H9 (cell line): Measurements from ENCODE around the gene EDA. TPM values are rescaled to one million over a fixed set of nuclear protein-coding genes. Genes with fewer than 3 reads are reported as not detected.

Experiments used
- DNase-seq: peaks from one replicate; pipeline ENCODE4 v3.0.0-alpha.2; 2017
- H2AFZ ChIP-seq: one replicate; pipeline ENCODE4 v1.6.1; 2013; ENCODE audit warnings: mild to moderate bottlenecking, low read length, control low read depth, moderate library complexity
- H2AK5ac ChIP-seq: 2 replicates; pipeline ENCODE4 v1.6.1; 2013; ENCODE audit warnings: low read length, control low read depth, mixed read lengths; ENCODE audit not compliant: insufficient read length
- H2BK120ac ChIP-seq: one replicate; pipeline ENCODE4 v1.6.1; 2013; ENCODE audit warnings: low read depth, mild to moderate bottlenecking, low read length, control low read depth, inconsistent platforms; ENCODE audit not compliant: poor library complexity, severe bottlenecking
- H2BK12ac ChIP-seq: 2 replicates; pipeline ENCODE4 v1.6.1; 2013; ENCODE audit warnings: low read length, control low read depth, mixed read lengths, low read depth; ENCODE audit not compliant: insufficient read length
- H2BK15ac ChIP-seq: 2 replicates; pipeline ENCODE4 v1.6.1; 2013; ENCODE audit warnings: low read depth, low read length, control low read depth
- H2BK20ac ChIP-seq: one replicate; pipeline ENCODE4 v1.6.1; 2013; ENCODE audit warnings: low read depth, mild to moderate bottlenecking, low read length, control low read depth, inconsistent platforms; ENCODE audit not compliant: poor library complexity, severe bottlenecking
- H2BK5ac ChIP-seq: 2 replicates; pipeline ENCODE4 v1.6.1; 2013; ENCODE audit warnings: low read length, control low read depth, mixed read lengths; ENCODE audit not compliant: insufficient read length
- H3K14ac ChIP-seq: 2 replicates; pipeline ENCODE4 v1.6.1; 2013; ENCODE audit warnings: low read length, control low read depth; ENCODE audit not compliant: insufficient read depth
- H3K18ac ChIP-seq: 2 replicates; pipeline ENCODE4 v1.6.1; 2013; ENCODE audit warnings: low read depth, mild to moderate bottlenecking, mixed read lengths, low read length, control low read depth; ENCODE audit not compliant: insufficient read length
- H3K23ac ChIP-seq: 2 replicates; pipeline ENCODE4 v1.6.1; 2013; ENCODE audit warnings: low read length, control low read depth, mixed read lengths, low read depth; ENCODE audit not compliant: insufficient read length
- H3K23me2 ChIP-seq: 2 replicates; pipeline ENCODE4 v1.6.1; 2013; ENCODE audit warnings: low read depth, mild to moderate bottlenecking, mixed read lengths, low read length, control low read depth; ENCODE audit not compliant: insufficient read length, poor library complexity, severe bottlenecking
- H3K27ac ChIP-seq: 2 replicates; pipeline ENCODE4 v1.5.1; 2013; ENCODE audit warnings: low read length, control low read depth, mixed read lengths, low read depth; ENCODE audit not compliant: insufficient read length
- H3K27me3 ChIP-seq: 2 replicates; pipeline ENCODE4 v1.6.1; 2013; ENCODE audit warnings: low read length, control low read depth, inconsistent platforms; ENCODE audit not compliant: insufficient read depth
- H3K4ac ChIP-seq: 2 replicates; pipeline ENCODE4 v1.6.1; 2013; ENCODE audit warnings: low read depth, mild to moderate bottlenecking, control low read depth, inconsistent platforms, low read length, moderate library complexity
- H3K4me1 ChIP-seq: 2 replicates; pipeline ENCODE4 v1.6.1; 2013; ENCODE audit warnings: low read length, control low read depth, inconsistent platforms; ENCODE audit not compliant: insufficient read depth
- H3K4me2 ChIP-seq: 2 replicates; pipeline ENCODE4 v1.6.1; 2013; ENCODE audit warnings: low read length, control low read depth, mixed read lengths; ENCODE audit not compliant: insufficient read length, insufficient read depth
- H3K56ac ChIP-seq: 2 replicates; pipeline ENCODE4 v1.6.1; 2013; ENCODE audit warnings: low read depth, mild to moderate bottlenecking, mixed read lengths, low read length, control low read depth; ENCODE audit not compliant: insufficient read length
- H3K79me1 ChIP-seq: 2 replicates; pipeline ENCODE4 v1.6.1; 2013; ENCODE audit warnings: low read depth, mild to moderate bottlenecking, moderate library complexity, low read length, control low read depth, inconsistent platforms; ENCODE audit not compliant: insufficient read depth, poor library complexity, severe bottlenecking
- H3K79me2 ChIP-seq: 2 replicates; pipeline ENCODE4 v1.6.1; 2013; ENCODE audit warnings: low read length, control low read depth, inconsistent platforms; ENCODE audit not compliant: insufficient read depth
- H3K9ac ChIP-seq: 2 replicates; pipeline ENCODE4 v1.6.1; 2013; ENCODE audit warnings: low read length, control low read depth, mixed read lengths; ENCODE audit not compliant: insufficient read length; ENCODE audit errors: extremely low read depth
- H3K9me3 ChIP-seq: one replicate; pipeline ENCODE4 v1.6.1; 2013; ENCODE audit warnings: low read depth, low read length, inconsistent platforms; ENCODE audit not compliant: control insufficient read depth
- H3T11ph ChIP-seq: one replicate; pipeline ENCODE4 v1.6.1; 2013; ENCODE audit warnings: mild to moderate bottlenecking, low read length, control low read depth, inconsistent platforms
- H4K20me1 ChIP-seq: one replicate; pipeline ENCODE4 v1.6.1; 2013; ENCODE audit not compliant: control insufficient read depth, insufficient read length, insufficient read depth
- H4K5ac ChIP-seq: 2 replicates; pipeline ENCODE4 v1.6.1; 2013; ENCODE audit warnings: low read depth, mild to moderate bottlenecking, mixed read lengths, low read length, control low read depth; ENCODE audit not compliant: insufficient read length
- H4K8ac ChIP-seq: replicated peaks from 2 replicates; pipeline ENCODE4 v1.6.1; 2013; ENCODE audit warnings: low read length, control low read depth, mixed read lengths, low read depth; ENCODE audit not compliant: insufficient read length
- H4K91ac ChIP-seq: 2 replicates; pipeline ENCODE4 v1.6.1; 2013; ENCODE audit warnings: low read depth, mild to moderate bottlenecking, moderate library complexity, mixed read lengths, low read length, control low read depth; ENCODE audit not compliant: insufficient read length
- H3K27ac Mint-ChIP-seq, 3 experiments: 2 replicates in 2 of 3; 3 replicates in 1 of 3; pipeline ENCODE4 v1.8.0; 2020 to 2021; ENCODE audit warnings: mixed read lengths in 3 of 3, mild to moderate bottlenecking in 1 of 3, moderate library complexity in 1 of 3
- H3K27me3 Mint-ChIP-seq: 2 replicates; pipeline ENCODE4 v1.8.0; 2021; ENCODE audit warnings: low read depth, mild to moderate bottlenecking, moderate library complexity, mixed read lengths
- H3K36me3 Mint-ChIP-seq, 3 experiments: 2 replicates in 2 of 3; 3 replicates in 1 of 3; pipeline ENCODE4 v1.8.0; 2020 to 2021; ENCODE audit warnings: low read depth in 3 of 3, mixed read lengths in 3 of 3; ENCODE audit not compliant: insufficient read depth in 1 of 3
- H3K4me1 Mint-ChIP-seq, 2 experiments: 2 replicates each; pipeline ENCODE4 v1.8.0; 2020; ENCODE audit warnings: mixed read lengths in 2 of 2
- H3K4me3 Mint-ChIP-seq, 2 experiments: 2 replicates in 1 of 2; 3 replicates in 1 of 2; pipeline ENCODE4 v1.8.0; 2020 to 2021; ENCODE audit warnings: mild to moderate bottlenecking in 2 of 2, mixed read lengths in 2 of 2, moderate library complexity in 1 of 2
- H3K9me3 Mint-ChIP-seq, 2 experiments: 2 replicates in 1 of 2; 3 replicates in 1 of 2; pipeline ENCODE4 v1.8.0; 2020; ENCODE audit warnings: mild to moderate bottlenecking in 2 of 2, mixed read lengths in 2 of 2, moderate library complexity in 1 of 2
- CTCF ChIP-seq: fragments of 200-600 bp; sonication (generic); conservative IDR thresholded peaks from 3 replicates; pipeline ENCODE4 v1.8.0; 2021; ENCODE audit warnings: antibody characterized with exemption, mild to moderate bottlenecking
- total RNA-seq: library from RNA; stranded (reverse); gene quantifications from 2 replicates; pipeline ENCODE4 v1.2.1, GENCODE V29; 2021

The EDA gene
- total RNA-seq, 1 experiment from 2014 or later, result 7.7 TPM

DNA sequence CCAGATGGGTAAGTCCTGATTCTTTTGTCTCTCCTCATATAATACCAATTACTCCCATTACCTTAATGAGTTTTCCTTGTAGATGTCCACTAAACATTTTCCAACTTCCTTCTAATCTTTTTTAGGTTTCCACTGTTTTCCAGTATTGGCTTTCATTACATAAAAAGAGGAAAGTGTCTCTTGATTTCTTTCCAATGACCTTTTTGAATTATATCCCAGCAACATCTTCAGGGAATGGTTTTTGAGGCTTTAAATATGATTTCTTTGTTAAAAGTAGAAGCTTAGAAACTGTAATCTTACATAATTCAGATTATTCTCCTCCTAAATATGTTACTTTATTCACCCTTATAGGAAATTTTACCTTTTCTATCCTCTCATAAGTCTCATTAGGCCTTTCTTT lies 298.9 kb downstream of the EDA start:
- Histone ChIP-seq H3K27me3 (no peaks in the 10 kb centered on the region), H4K20me1 (no peaks in the 10 kb centered on the region)
- peaks cover 10 to 11% of the 10 kb centered on the region in 2 experiments for H3K4me1 Mint-ChIP-seq

More for the DNA sequence above, 298.9 kb downstream of the EDA start:
- Mint-ChIP-seq H3K27me3 (no peaks in the 10 kb centered on the region), H3K27ac (no peak overlapping the region), H3K9me3 (peaks cover 60 to 63% of the 10 kb centered on the region in 2 experiments), H3K4me3 (no peak overlapping the region), H3K36me3 (peaks cover 2 to 12% (median 6%) of the 10 kb centered on the region in 3 experiments; a peak in 5 of 7 replicates)
- Histone ChIP-seq H3K9me3 (peaks cover 26% of the 10 kb centered on the region), H3K23me2 (no peaks in the 10 kb centered on the region), H4K91ac (no peak overlapping the region), H3K4me2 (no peak overlapping the region), H3K4ac (no peak overlapping the region), H3T11ph (no peak overlapping the region), H2BK20ac (no peak overlapping the region), H4K8ac (no peak overlapping the region), H3K18ac (no peak overlapping the region), H2AK5ac (no peak overlapping the region), H3K79me2 (no peaks in the 10 kb centered on the region), H3K14ac (no peak overlapping the region), H2BK15ac (no peak overlapping the region), H3K79me1 (no peaks in the 10 kb centered on the region), H2BK5ac (no peak overlapping the region), H3K4me1 (no peaks in the 10 kb centered on the region; the same call in 1 of the 2 replicates), H3K9ac (no peak overlapping the region), H3K27ac (no peak overlapping the region), H2BK12ac (no peak overlapping the region), H3K56ac (no peak overlapping the region), H2AFZ (no peak overlapping the region), H2BK120ac (no peak overlapping the region), H3K23ac (no peak overlapping the region), H4K5ac (no peak overlapping the region)
- DNase-seq, result no peak
- TF ChIP-seq CTCF, result no peak
